Measurements from ENCODE around the gene CLIC5. TPM values are rescaled to one million over a fixed set of nuclear protein-coding genes. Genes with fewer than 3 reads are reported as not detected.

Gene CLIC5
- total RNA-seq, 1 donor from 2014 or later, result not detected

GRCh38 chr6:46052479-46052878 is 36.8 kb upstream of the CLIC5 start:
- no peak overlapping the region for H3K27ac Mint-ChIP-seq (ENCODE audit: unreplicated experiment)
- no peaks in the 10 kb centered on the region for H3K36me3 Mint-ChIP-seq (ENCODE audit: unreplicated experiment)
- DNase-seq (ENCODE audit: extremely low spot score, unreplicated experiment), result no peak

GRCh38 chr6:46051962-46052361 is 36.3 kb upstream of the CLIC5 start:
- H3K4me1 Mint-ChIP-seq (ENCODE audit: unreplicated experiment), result peaks cover 9% of the 10 kb centered on the region
- no peaks in the 10 kb centered on the region for H3K36me3 Mint-ChIP-seq (ENCODE audit: unreplicated experiment)
- no peak overlapping the region for H3K4me3 Mint-ChIP-seq (ENCODE audit: unreplicated experiment)
- peaks cover 2% of the 10 kb centered on the region for H3K9me3 Mint-ChIP-seq (ENCODE audit: unreplicated experiment)
- no peak for TF ChIP-seq CTCF (IDR thresholded peaks at IDR 0.05)
- no peak for DNase-seq (ENCODE audit: extremely low spot score, unreplicated experiment)
- H3K27ac Mint-ChIP-seq (ENCODE audit: unreplicated experiment), result no peak overlapping the region
- H3K27me3 Mint-ChIP-seq (ENCODE audit: unreplicated experiment), result peaks cover 14% of the 10 kb centered on the region

More at GRCh38 chr6:46052479-46052878, 36.8 kb upstream of the CLIC5 start:
- no peak for TF ChIP-seq CTCF (IDR thresholded peaks at IDR 0.05)
- peaks cover 19% of the 10 kb centered on the region for H3K27me3 Mint-ChIP-seq (ENCODE audit: unreplicated experiment)
- peaks cover 7% of the 10 kb centered on the region for H3K9me3 Mint-ChIP-seq (ENCODE audit: unreplicated experiment)
- H3K4me1 Mint-ChIP-seq (ENCODE audit: unreplicated experiment), result peaks cover 9% of the 10 kb centered on the region
- no peak overlapping the region for H3K4me3 Mint-ChIP-seq (ENCODE audit: unreplicated experiment)

GRCh38 chr6:46050845-46051405 is 35.3 kb upstream of the CLIC5 start:
- TF ChIP-seq CTCF (IDR thresholded peaks at IDR 0.05), result no peak
- Mint-ChIP-seq H3K27me3 (ENCODE audit: unreplicated experiment) (peaks cover 5% of the 10 kb centered on the region), H3K4me3 (ENCODE audit: unreplicated experiment) (no peak overlapping the region), H3K9me3 (ENCODE audit: unreplicated experiment) (no peaks in the 10 kb centered on the region), H3K27ac (ENCODE audit: unreplicated experiment) (no peak overlapping the region), H3K36me3 (ENCODE audit: unreplicated experiment) (no peaks in the 10 kb centered on the region), H3K4me1 (ENCODE audit: unreplicated experiment) (peaks cover 9% of the 10 kb centered on the region)
- DNase-seq (ENCODE audit: extremely low spot score, unreplicated experiment), result no peak

GRCh38 chr6:46048646-46049297 is 33.1 kb upstream of the CLIC5 start:
- no peak for TF ChIP-seq CTCF (IDR thresholded peaks at IDR 0.05)
- Mint-ChIP-seq H3K27me3 (ENCODE audit: unreplicated experiment) (no peaks in the 10 kb centered on the region), H3K4me3 (ENCODE audit: unreplicated experiment) (no peak overlapping the region), H3K4me1 (ENCODE audit: unreplicated experiment) (peaks cover 24% of the 10 kb centered on the region), H3K27ac (ENCODE audit: unreplicated experiment) (no peak overlapping the region), H3K36me3 (ENCODE audit: unreplicated experiment) (no peaks in the 10 kb centered on the region), H3K9me3 (ENCODE audit: unreplicated experiment) (no peaks in the 10 kb centered on the region)
- no peak for DNase-seq (ENCODE audit: extremely low spot score, unreplicated experiment)

- H3K4me1 Mint-ChIP-seq (ENCODE audit: unreplicated experiment), result peaks cover 22% of the 10 kb centered on the region
- H3K36me3 Mint-ChIP-seq (ENCODE audit: unreplicated experiment), result no peaks in the 10 kb centered on the region
- no peak for TF ChIP-seq CTCF (IDR thresholded peaks at IDR 0.05)
- H3K27ac Mint-ChIP-seq (ENCODE audit: unreplicated experiment), result no peak overlapping the region
- H3K4me3 Mint-ChIP-seq (ENCODE audit: unreplicated experiment), result no peak overlapping the region
- DNase-seq (ENCODE audit: extremely low spot score, unreplicated experiment), result no peak
- H3K27me3 Mint-ChIP-seq (ENCODE audit: unreplicated experiment), result no peaks in the 10 kb centered on the region
- H3K9me3 Mint-ChIP-seq (ENCODE audit: unreplicated experiment), result no peaks in the 10 kb centered on the region
Observed at GRCh38 chr6:46046558-46047174, 31.0 kb upstream of the CLIC5 start.
